Panc1 (cell line): ENCODE results near the gene ZNF469. TPM values are rescaled to one million over a fixed set of nuclear protein-coding genes. Genes with fewer than 3 reads are reported as not detected.

Experiments used
- ATAC-seq: fragments of 200-7000 bp; cut with Tn5 transposase; 2 replicates; pipeline ENCODE4 v1.9.1; 2020; ENCODE audit warnings: mild to moderate bottlenecking, moderate library complexity
- BruUV-seq: library from RNA; stranded (reverse); fragments of 400-500 nt; replicated peaks from 2 replicates; lab custom pipeline; 2021; lab: Mats Ljungman, UMichigan
- CTCF ChIA-PET: fragments of 300-600 bp; sonication (Branson Sonifier 250); formaldehyde crosslinking; loops from one replicate; lab custom pipeline; 2022; ENCODE audit warnings: antibody characterized with exemption; lab: Charles Lee
- POLR2A ChIA-PET: fragments of 300-600 bp; sonication (Branson Sonifier 250); formaldehyde crosslinking; loops from one replicate; lab custom pipeline; 2022; ENCODE audit warnings: antibody characterized with exemption; lab: Charles Lee
- DNase-seq: peaks from one replicate; pipeline ENCODE4 v3.0.0-alpha.2; 2010; ENCODE audit warnings: low read depth, low spot score
- H3K27ac ChIP-seq: 2 replicates; pipeline ENCODE4 v1.5.1; 2011; ENCODE audit warnings: mild to moderate bottlenecking, low read length, inconsistent platforms
- H3K27me3 ChIP-seq: fragments of 200-500 bp; sonication (Bioruptor generic); 2 replicates; pipeline ENCODE4 v1.6.0; 2014; ENCODE audit warnings: low read length, inconsistent platforms; ENCODE audit not compliant: control insufficient read depth, insufficient read depth
- H3K36me3 ChIP-seq: fragments of 200-500 bp; sonication (Bioruptor generic); 2 replicates; pipeline ENCODE4 v1.5.1; 2014; ENCODE audit warnings: inconsistent platforms, mild to moderate bottlenecking, low read length, moderate library complexity; ENCODE audit not compliant: control insufficient read depth, insufficient read depth
- H3K4me1 ChIP-seq: 2 replicates; pipeline ENCODE4 v1.5.1; 2011; ENCODE audit warnings: inconsistent platforms, mild to moderate bottlenecking, low read length, moderate library complexity; ENCODE audit not compliant: control insufficient read depth, insufficient read depth
- H3K4me3 ChIP-seq, 2 experiments: 2 replicates each; pipeline ENCODE4 v1.5.1; 2011 to 2012; ENCODE audit warnings: low read depth in 2 of 2, low read length in 2 of 2, mild to moderate bottlenecking in 2 of 2, inconsistent platforms in 1 of 2, moderate library complexity in 1 of 2
- H3K9me3 ChIP-seq: fragments of 200-500 bp; sonication (Bioruptor generic); 2 replicates; pipeline ENCODE4 v1.5.1; 2014; ENCODE audit warnings: low read depth, mild to moderate bottlenecking, inconsistent platforms, low read length, moderate library complexity; ENCODE audit not compliant: control insufficient read depth, insufficient read depth
- POLR2AphosphoS5 ChIP-seq: IDR thresholded peaks from 2 replicates; pipeline ENCODE4 v1.6.1; 2012; ENCODE audit warnings: mild to moderate bottlenecking, low read depth, low read length, moderate library complexity
- SIN3A ChIP-seq: IDR thresholded peaks from 2 replicates; pipeline ENCODE4 v1.6.1; 2012; ENCODE audit warnings: low read depth, mild to moderate bottlenecking, low read length, moderate library complexity, borderline replicate concordance; ENCODE audit not compliant: insufficient read depth
- TCF7L2 ChIP-seq: IDR thresholded peaks from 2 replicates; pipeline ENCODE4 v1.6.1; 2011; ENCODE audit warnings: mild to moderate bottlenecking, low read depth, low read length, inconsistent platforms
- in situ Hi-C: cut with HindIII; loops from 2 replicates; pipeline ENCODE4 v1.10.0; 2016; ENCODE audit warnings: low sequenced_read_pairs, low pct_unique_long_range_greater_than_20kb
- intact Hi-C: fragments of 100-400 bp; cut with micrococcal nuclease; formaldehyde crosslinking; loops from one replicate; pipeline ENCODE4 v1.10.0; 2022; ENCODE audit not compliant: unreplicated experiment
- total RNA-seq: library from RNA; stranded (reverse); gene quantifications from one replicate; pipeline ENCODE4 v1.2.1, GENCODE V29; 2021; ENCODE audit not compliant: unreplicated experiment
- TF ChIP-seq, protein P1 (sequence below), 2 experiments: IDR thresholded peaks; 2 replicates each; pipeline ENCODE4 v1.6.1; 2011 to 2012; ENCODE audit warnings: low read depth in 2 of 2, control low read depth in 1 of 2, low read length in 1 of 2, mild to moderate bottlenecking in 1 of 2, moderate library complexity in 1 of 2; ENCODE audit not compliant: insufficient read depth in 1 of 2
- TF ChIP-seq, protein P2 (sequence below): fragments of 450-650 bp; IDR thresholded peaks from 2 replicates; pipeline ENCODE4 v1.5.1; 2017; ENCODE audit warnings: mild to moderate bottlenecking

Gene ZNF469
- total RNA-seq, 1 experiment from 2014 or later = 1.3 TPM

GRCh38 chr16:88383401-88384221, 852 bp downstream of the ZNF469 start:
- no TSS peak for BruUV-seq
- Histone ChIP-seq H3K4me1 (peaks cover 10% of the 10 kb centered on the region), H3K36me3 (no peaks in the 10 kb centered on the region), H3K27ac (peak overlapping the region; percentile 39; the same call in 1 of the 2 replicates), H3K4me3 (peak overlapping the region; percentile 37 to 45), H3K9me3 (no peaks in the 10 kb centered on the region), H3K27me3 (no peaks in the 10 kb centered on the region)
- DNase-seq (no peak), ATAC-seq (peak; percentile 74)
- intact Hi-C loops (no loop called here), in situ Hi-C loops (no loop called here)
- CTCF ChIA-PET = interaction anchor here (0.6 kb wide), 1 partner anchor 9 kb away, joined by 4 read pairs; no protein-coding TSS in a partner anchor
- POLR2A ChIA-PET = no interaction called here
- TF ChIP-seq POLR2AphosphoS5 (no peak), SIN3A (no peak), TCF7L2 (no peak)
- TF ChIP-seq, protein P1, sequence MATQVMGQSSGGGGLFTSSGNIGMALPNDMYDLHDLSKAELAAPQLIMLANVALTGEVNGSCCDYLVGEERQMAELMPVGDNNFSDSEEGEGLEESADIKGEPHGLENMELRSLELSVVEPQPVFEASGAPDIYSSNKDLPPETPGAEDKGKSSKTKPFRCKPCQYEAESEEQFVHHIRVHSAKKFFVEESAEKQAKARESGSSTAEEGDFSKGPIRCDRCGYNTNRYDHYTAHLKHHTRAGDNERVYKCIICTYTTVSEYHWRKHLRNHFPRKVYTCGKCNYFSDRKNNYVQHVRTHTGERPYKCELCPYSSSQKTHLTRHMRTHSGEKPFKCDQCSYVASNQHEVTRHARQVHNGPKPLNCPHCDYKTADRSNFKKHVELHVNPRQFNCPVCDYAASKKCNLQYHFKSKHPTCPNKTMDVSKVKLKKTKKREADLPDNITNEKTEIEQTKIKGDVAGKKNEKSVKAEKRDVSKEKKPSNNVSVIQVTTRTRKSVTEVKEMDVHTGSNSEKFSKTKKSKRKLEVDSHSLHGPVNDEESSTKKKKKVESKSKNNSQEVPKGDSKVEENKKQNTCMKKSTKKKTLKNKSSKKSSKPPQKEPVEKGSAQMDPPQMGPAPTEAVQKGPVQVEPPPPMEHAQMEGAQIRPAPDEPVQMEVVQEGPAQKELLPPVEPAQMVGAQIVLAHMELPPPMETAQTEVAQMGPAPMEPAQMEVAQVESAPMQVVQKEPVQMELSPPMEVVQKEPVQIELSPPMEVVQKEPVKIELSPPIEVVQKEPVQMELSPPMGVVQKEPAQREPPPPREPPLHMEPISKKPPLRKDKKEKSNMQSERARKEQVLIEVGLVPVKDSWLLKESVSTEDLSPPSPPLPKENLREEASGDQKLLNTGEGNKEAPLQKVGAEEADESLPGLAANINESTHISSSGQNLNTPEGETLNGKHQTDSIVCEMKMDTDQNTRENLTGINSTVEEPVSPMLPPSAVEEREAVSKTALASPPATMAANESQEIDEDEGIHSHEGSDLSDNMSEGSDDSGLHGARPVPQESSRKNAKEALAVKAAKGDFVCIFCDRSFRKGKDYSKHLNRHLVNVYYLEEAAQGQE (IDR thresholded peaks at IDR 0.05; ENCODE audit: insufficient read depth in 1 of 2, low read depth in 2 of 2, low read length in 1 of 2) = no peak
- TF ChIP-seq, protein P2, sequence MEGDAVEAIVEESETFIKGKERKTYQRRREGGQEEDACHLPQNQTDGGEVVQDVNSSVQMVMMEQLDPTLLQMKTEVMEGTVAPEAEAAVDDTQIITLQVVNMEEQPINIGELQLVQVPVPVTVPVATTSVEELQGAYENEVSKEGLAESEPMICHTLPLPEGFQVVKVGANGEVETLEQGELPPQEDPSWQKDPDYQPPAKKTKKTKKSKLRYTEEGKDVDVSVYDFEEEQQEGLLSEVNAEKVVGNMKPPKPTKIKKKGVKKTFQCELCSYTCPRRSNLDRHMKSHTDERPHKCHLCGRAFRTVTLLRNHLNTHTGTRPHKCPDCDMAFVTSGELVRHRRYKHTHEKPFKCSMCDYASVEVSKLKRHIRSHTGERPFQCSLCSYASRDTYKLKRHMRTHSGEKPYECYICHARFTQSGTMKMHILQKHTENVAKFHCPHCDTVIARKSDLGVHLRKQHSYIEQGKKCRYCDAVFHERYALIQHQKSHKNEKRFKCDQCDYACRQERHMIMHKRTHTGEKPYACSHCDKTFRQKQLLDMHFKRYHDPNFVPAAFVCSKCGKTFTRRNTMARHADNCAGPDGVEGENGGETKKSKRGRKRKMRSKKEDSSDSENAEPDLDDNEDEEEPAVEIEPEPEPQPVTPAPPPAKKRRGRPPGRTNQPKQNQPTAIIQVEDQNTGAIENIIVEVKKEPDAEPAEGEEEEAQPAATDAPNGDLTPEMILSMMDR = no peak; the same call in 1 of the 2 replicates

DNA sequence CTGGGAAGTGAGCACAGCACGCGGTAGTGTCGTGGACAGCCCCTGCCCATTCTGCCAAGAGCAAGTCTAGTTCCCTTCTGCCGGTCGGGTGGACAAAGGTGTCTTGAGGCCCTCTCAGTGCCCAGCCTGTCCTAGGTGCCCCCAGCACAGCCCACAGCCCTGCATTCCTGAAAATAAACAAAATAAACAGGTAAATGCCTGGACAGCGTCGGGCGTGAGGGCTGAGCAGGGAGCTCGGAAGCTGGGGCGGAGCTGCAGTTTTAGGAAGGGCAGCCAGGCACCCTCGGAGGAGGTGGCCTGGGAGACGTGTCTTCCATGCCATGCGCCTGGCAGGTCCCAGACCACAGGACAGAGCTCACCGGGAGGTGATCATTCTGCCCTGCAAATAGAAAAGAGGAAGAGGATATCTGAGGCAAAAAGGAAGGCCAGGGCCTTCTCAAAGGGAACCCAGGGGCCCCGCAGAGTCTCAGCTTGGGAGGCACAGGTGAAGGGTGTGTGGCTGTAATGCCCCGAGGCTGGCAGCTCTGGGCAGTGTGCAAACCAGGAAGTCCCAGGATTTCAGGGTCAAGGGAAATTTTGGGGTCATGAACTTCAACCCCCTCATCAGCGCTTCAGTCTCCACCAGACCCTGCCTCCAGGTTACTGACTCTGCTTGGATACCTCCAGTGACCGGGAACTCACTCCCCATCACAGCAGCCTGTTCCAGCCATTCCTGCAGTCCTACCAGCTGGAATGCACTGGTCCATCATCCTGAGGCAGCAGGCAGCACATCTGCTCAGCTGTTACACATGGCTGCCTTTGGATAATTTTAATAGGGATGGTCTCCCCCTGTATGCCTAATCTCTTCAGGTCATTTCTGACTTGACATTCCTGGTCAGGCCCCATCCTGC, 1.7 kb downstream of the ZNF469 start:
- no peaks in the 10 kb centered on the region for H3K9me3 ChIP-seq
- DNase-seq (no peak), ATAC-seq (no peak)
- no TSS peak for BruUV-seq
- no peaks in the 10 kb centered on the region for H3K36me3 ChIP-seq
- in situ Hi-C loops (no loop called here), intact Hi-C loops (no loop called here)
- H3K4me3 ChIP-seq = peak overlapping the region; percentile 37 to 45; a peak in 3 of 4 replicates
- H3K27me3 ChIP-seq = no peaks in the 10 kb centered on the region
- TF ChIP-seq SIN3A = no peak
- TF ChIP-seq TCF7L2 = no peak
- TF ChIP-seq, protein P2 = no peak
- TF ChIP-seq, protein P1 (IDR thresholded peaks at IDR 0.05; ENCODE audit: insufficient read depth in 1 of 2, low read depth in 2 of 2, low read length in 1 of 2) = no peak
- TF ChIP-seq POLR2AphosphoS5 = no peak
- peaks cover 11% of the 10 kb centered on the region for H3K4me1 ChIP-seq
- ChIA-PET CTCF (no interaction called here), POLR2A (no interaction called here)
- H3K27ac ChIP-seq = peak overlapping the region; percentile 39; the same call in 1 of the 2 replicates
